Measurements from ENCODE around the gene EXPH5. TPM values are rescaled to one million over a fixed set of nuclear protein-coding genes. Genes with fewer than 3 reads are reported as not detected.
A peak's percentile ranks its signal among the peaks of the same experiment; 100 is the strongest.

The EXPH5 gene
- total and polyA plus RNA-seq, 9 donors: 0.12 to 5.7 (median 2.1) TPM

DNA sequence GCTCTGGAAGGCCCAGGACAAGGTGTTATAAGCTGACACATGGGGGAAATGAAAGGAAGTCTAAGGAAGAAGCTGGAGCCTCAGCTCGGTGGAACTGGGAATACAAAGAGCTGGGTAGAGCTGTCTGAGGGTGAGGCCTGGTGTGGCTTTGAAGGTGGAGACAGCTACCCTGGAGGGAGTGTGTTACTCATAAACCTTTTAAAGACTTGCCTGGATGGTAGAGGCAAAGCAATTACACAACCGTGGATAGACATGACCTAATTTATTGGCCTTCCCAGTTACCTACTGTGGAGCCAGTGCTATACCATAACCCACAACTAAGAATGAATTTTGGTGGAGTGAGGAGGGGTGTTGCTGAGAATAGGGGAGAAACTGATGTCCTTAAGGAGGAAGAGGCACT lies 22.6 kb downstream of the EXPH5 start:
- Histone ChIP-seq H3K9me3 (no peaks in the 10 kb centered on the region), H3K4me1 (ENCODE audit: insufficient read depth) (no peaks in the 10 kb centered on the region), H3K36me3 (no peaks in the 10 kb centered on the region), H3K27me3 (no peaks in the 10 kb centered on the region), H3K4me3 (no peak overlapping the region), H3K27ac (no peak overlapping the region)
- 75 to 82% (median 81%) methylated on average over 2 of the region's 2 CpGs for WGBS, 3 donors
- TF ChIP-seq POLR2A (IDR thresholded peaks at IDR 0.05): no peak
- TF ChIP-seq, protein P1, sequence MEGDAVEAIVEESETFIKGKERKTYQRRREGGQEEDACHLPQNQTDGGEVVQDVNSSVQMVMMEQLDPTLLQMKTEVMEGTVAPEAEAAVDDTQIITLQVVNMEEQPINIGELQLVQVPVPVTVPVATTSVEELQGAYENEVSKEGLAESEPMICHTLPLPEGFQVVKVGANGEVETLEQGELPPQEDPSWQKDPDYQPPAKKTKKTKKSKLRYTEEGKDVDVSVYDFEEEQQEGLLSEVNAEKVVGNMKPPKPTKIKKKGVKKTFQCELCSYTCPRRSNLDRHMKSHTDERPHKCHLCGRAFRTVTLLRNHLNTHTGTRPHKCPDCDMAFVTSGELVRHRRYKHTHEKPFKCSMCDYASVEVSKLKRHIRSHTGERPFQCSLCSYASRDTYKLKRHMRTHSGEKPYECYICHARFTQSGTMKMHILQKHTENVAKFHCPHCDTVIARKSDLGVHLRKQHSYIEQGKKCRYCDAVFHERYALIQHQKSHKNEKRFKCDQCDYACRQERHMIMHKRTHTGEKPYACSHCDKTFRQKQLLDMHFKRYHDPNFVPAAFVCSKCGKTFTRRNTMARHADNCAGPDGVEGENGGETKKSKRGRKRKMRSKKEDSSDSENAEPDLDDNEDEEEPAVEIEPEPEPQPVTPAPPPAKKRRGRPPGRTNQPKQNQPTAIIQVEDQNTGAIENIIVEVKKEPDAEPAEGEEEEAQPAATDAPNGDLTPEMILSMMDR (IDR thresholded peaks at IDR 0.05): no peak
- no peak for TF ChIP-seq EP300 (IDR thresholded peaks at IDR 0.05)
- no peak for DNase-seq
- intact Hi-C loops (cut with DNase I): no loop called here

DNA sequence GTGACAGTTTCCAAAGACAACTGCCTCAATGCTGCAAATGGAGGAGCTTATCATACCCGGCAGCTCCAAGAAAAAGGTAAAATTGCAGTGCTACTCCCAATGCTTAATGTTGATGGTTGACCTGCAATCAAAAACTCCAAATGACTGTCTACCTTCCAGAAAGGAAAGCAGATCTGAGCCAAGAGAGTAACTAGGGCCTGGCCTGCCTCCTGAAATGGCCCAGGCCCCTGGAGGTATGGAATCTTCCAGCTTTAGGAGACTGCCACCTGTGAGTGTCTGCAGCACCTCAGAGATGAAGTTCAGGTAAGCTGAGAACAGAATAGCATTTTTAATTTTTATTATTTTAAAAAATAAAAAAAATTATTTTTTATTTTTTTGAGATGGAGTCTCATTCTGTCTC lies 23.7 kb downstream of the EXPH5 start:
- Histone ChIP-seq H3K27me3 (no peaks in the 10 kb centered on the region), H3K36me3 (no peaks in the 10 kb centered on the region), H3K4me1 (ENCODE audit: insufficient read depth) (no peaks in the 10 kb centered on the region), H3K4me3 (no peak overlapping the region), H3K9me3 (no peaks in the 10 kb centered on the region), H3K27ac (no peak overlapping the region)
- TF ChIP-seq POLR2A (IDR thresholded peaks at IDR 0.05) (no peak), EP300 (IDR thresholded peaks at IDR 0.05) (no peak)
- TF ChIP-seq, protein P1 (IDR thresholded peaks at IDR 0.05): no peak
- WGBS, 3 donors: 85 to 91% (median 87%) methylated on average over 1 of the region's 1 CpG
- DNase-seq: no peak
- intact Hi-C loops (cut with DNase I): no loop called here

DNA sequence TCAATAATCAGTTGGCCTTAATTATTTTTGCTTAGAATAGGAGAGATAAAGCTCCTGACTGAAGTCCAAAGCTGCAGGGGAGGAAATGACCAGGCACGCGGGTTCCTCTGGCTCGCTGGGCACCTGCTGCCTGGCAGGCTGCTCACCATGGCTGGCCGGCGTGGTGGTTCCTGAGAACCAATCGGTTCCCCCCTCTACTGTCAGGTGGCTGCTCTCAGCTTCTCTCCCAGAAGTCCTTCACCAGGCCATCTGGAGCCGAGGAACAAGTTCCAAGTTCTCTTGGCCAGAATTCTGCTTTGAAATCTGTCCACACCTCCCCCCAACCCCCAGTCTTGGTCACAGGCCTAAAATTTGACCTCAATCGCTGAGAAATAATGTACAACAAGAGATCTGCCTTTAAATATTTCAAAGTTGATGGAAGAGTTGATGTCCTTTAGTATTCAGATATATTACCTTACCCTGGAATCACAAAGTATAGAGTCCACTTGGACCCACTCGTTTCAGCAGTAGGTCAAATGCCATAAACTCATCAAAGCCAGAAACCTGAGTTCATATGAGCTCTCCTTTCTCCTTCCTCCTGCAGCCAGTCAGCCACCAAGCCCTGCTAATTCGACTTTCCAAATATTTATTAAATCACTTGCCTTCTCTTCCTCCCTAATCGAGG lies 25.2 kb downstream of the EXPH5 start:
- Histone ChIP-seq H3K4me1 (ENCODE audit: insufficient read depth) (no peaks in the 10 kb centered on the region), H3K27ac (no peak overlapping the region), H3K36me3 (no peaks in the 10 kb centered on the region), H3K9me3 (no peaks in the 10 kb centered on the region), H3K27me3 (no peaks in the 10 kb centered on the region), H3K4me3 (no peak overlapping the region)
- intact Hi-C loops (cut with DNase I): no loop called here
- peak in 4 of 5 donors; percentile 24 to 37 (median 35) for DNase-seq
- TF ChIP-seq, protein P1 (IDR thresholded peaks at IDR 0.05): no peak
- no peak for TF ChIP-seq EP300 (IDR thresholded peaks at IDR 0.05)
- TF ChIP-seq POLR2A (IDR thresholded peaks at IDR 0.05): no peak
- WGBS, 3 donors: 15 to 46% (median 34%) methylated on average over 11 of the region's 11 CpGs

DNA sequence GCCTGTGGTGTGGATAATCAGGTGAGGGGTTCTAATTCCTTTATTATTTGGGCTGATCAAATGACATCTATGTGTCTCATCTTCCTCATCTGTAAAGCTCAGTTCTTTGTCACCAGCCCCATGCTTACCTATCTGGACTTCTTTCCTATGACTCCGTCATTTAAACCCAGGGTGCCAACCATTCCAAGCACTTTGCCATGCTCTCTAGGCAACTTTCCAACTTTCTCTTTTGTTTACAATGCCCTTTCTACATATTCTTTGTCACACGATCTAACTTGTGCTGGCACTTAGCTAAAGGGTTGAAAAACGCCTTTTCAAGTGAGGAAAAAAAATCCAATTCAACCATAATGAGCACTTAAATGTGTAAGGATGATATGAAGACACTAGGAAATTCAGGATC lies 27.9 kb downstream of the EXPH5 start:
- no peak for DNase-seq
- H3K36me3 ChIP-seq: no peaks in the 10 kb centered on the region
- no peak overlapping the region for H3K4me3 ChIP-seq
- no peaks in the 10 kb centered on the region for H3K9me3 ChIP-seq
- H3K4me1 ChIP-seq (ENCODE audit: insufficient read depth): no peaks in the 10 kb centered on the region
- WGBS, 3 donors: 67 to 90% (median 85%) methylated on average over 3 of the region's 3 CpGs
- H3K27ac ChIP-seq: no peak overlapping the region
- intact Hi-C loops (cut with DNase I): no loop called here
- TF ChIP-seq EP300 (IDR thresholded peaks at IDR 0.05): no peak
- no peak for TF ChIP-seq POLR2A (IDR thresholded peaks at IDR 0.05)
- TF ChIP-seq, protein P1 (IDR thresholded peaks at IDR 0.05): no peak
- H3K27me3 ChIP-seq: no peaks in the 10 kb centered on the region
